SK-N-SH treated with all-trans-retinoic acid at 6 μM for 48 hours (cell line): ENCODE measurements around the gene LRRC10.
A peak's percentile ranks its signal among the peaks of the same experiment; 100 is the strongest.

Experiments used
- ATAC-seq: fragments of 200-7000 bp; cut with Tn5 transposase; 3 replicates; pipeline ENCODE4 v1.9.1; 2020; ENCODE audit warnings: mild to moderate bottlenecking, moderate library complexity
- BACH2 ChIP-seq: fragments of 250-450 bp; sonication (Bioruptor Pico); IDR thresholded peaks from 2 replicates; pipeline ENCODE4 v1.9.0; 2021; ENCODE audit warnings: mild to moderate bottlenecking, borderline replicate concordance
- CSDC2 ChIP-seq: fragments of 250-450 bp; sonication (Bioruptor Pico); IDR thresholded peaks from 2 replicates; pipeline ENCODE4 v1.5.0; 2020; ENCODE audit warnings: mild to moderate bottlenecking, moderate library complexity
- GLIS3 ChIP-seq: fragments of 250-450 bp; sonication (Bioruptor Pico); IDR thresholded peaks from 2 replicates; pipeline ENCODE4 v1.5.0; 2020; ENCODE audit warnings: mild to moderate bottlenecking, moderate library complexity
- ISL1 ChIP-seq: fragments of 250-450 bp; sonication (Bioruptor Pico); IDR thresholded peaks from 2 replicates; pipeline ENCODE4 v2.1.2; 2022; ENCODE audit warnings: mild to moderate bottlenecking, moderate library complexity
- OSR1 ChIP-seq: fragments of 250-450 bp; sonication (Bioruptor Pico); IDR thresholded peaks from 2 replicates; pipeline ENCODE4 v1.8.0; 2022; ENCODE audit warnings: moderate library complexity, mild to moderate bottlenecking, inconsistent platforms
- POU6F1 ChIP-seq: fragments of 250-450 bp; sonication (Bioruptor Pico); IDR thresholded peaks from 2 replicates; pipeline ENCODE4 v1.8.0; 2021; ENCODE audit warnings: low read depth, mild to moderate bottlenecking, moderate library complexity, borderline replicate concordance
- PPARA ChIP-seq: fragments of 250-450 bp; sonication (Bioruptor Pico); IDR thresholded peaks from 2 replicates; pipeline ENCODE4 v1.5.0; 2020; ENCODE audit warnings: mild to moderate bottlenecking, borderline replicate concordance
- RARB ChIP-seq: fragments of 250-450 bp; sonication (Bioruptor Pico); IDR thresholded peaks from 2 replicates; pipeline ENCODE4 v1.8.0; 2021; ENCODE audit warnings: mild to moderate bottlenecking, moderate library complexity
- SNAI2 ChIP-seq: fragments of 250-450 bp; sonication (Bioruptor Pico); IDR thresholded peaks from 2 replicates; pipeline ENCODE4 v1.5.0; 2020; ENCODE audit warnings: mild to moderate bottlenecking, moderate library complexity
- TCF4 ChIP-seq: fragments of 250-450 bp; sonication (Bioruptor Pico); IDR thresholded peaks from 2 replicates; pipeline ENCODE4 v1.8.0; 2021; ENCODE audit warnings: mild to moderate bottlenecking, moderate library complexity, borderline replicate concordance
- TOX ChIP-seq: fragments of 250-450 bp; sonication (Bioruptor Pico); IDR thresholded peaks from 2 replicates; pipeline ENCODE4 v1.8.0; 2021; ENCODE audit warnings: mild to moderate bottlenecking, moderate library complexity, borderline replicate concordance
- TSHZ2 ChIP-seq: fragments of 250-450 bp; sonication (Bioruptor Pico); IDR thresholded peaks from 2 replicates; pipeline ENCODE4 v1.5.0; 2020; ENCODE audit warnings: mild to moderate bottlenecking, moderate library complexity
- ZC3H10 ChIP-seq: fragments of 250-450 bp; sonication (Bioruptor Pico); IDR thresholded peaks from 2 replicates; pipeline ENCODE4 v1.5.1; 2021; ENCODE audit warnings: mild to moderate bottlenecking, moderate library complexity
- ZFP3 ChIP-seq: fragments of 250-450 bp; sonication (Bioruptor Pico); IDR thresholded peaks from 2 replicates; pipeline ENCODE4 v1.5.0; 2020; ENCODE audit warnings: mild to moderate bottlenecking, moderate library complexity
- ZFP30 ChIP-seq: fragments of 450-650 bp; formaldehyde crosslinking; IDR thresholded peaks from 2 replicates; pipeline ENCODE4 v1.5.0; 2022; ENCODE audit warnings: mild to moderate bottlenecking, moderate library complexity
- ZNF565 ChIP-seq: fragments of 450-650 bp; formaldehyde crosslinking; conservative IDR thresholded peaks from 2 replicates; pipeline ENCODE4 v1.5.0; 2020; ENCODE audit warnings: low read depth, mild to moderate bottlenecking, moderate library complexity
- ZNF8 ChIP-seq: fragments of 450-650 bp; formaldehyde crosslinking; IDR thresholded peaks from 2 replicates; pipeline ENCODE4 v1.5.0; 2020; ENCODE audit warnings: mild to moderate bottlenecking, moderate library complexity
- TF ChIP-seq, protein P1 (sequence below): fragments of 250-450 bp; sonication (Bioruptor Pico); IDR thresholded peaks from 2 replicates; pipeline ENCODE4 v1.5.1; 2021; ENCODE audit warnings: mild to moderate bottlenecking, moderate library complexity
- TF ChIP-seq, protein P2 (sequence below): fragments of 250-450 bp; sonication (Bioruptor Pico); IDR thresholded peaks from 2 replicates; pipeline ENCODE4 v1.8.0; 2020; ENCODE audit warnings: mild to moderate bottlenecking, moderate library complexity, borderline replicate concordance
- TF ChIP-seq, protein P3 (sequence below): fragments of 250-450 bp; sonication (Bioruptor Pico); IDR thresholded peaks from 2 replicates; pipeline ENCODE4 v1.5.1; 2020; ENCODE audit warnings: low read depth, mild to moderate bottlenecking, moderate library complexity

LRRC10 gene

GRCh38 chr12:69627501-69627900, 16.8 kb upstream of the LRRC10 start (continued):
- TF ChIP-seq POU6F1 (CRISPR knock-in tag): no peak
- TF ChIP-seq TOX (CRISPR knock-in tag): no peak
- TF ChIP-seq, protein P1, sequence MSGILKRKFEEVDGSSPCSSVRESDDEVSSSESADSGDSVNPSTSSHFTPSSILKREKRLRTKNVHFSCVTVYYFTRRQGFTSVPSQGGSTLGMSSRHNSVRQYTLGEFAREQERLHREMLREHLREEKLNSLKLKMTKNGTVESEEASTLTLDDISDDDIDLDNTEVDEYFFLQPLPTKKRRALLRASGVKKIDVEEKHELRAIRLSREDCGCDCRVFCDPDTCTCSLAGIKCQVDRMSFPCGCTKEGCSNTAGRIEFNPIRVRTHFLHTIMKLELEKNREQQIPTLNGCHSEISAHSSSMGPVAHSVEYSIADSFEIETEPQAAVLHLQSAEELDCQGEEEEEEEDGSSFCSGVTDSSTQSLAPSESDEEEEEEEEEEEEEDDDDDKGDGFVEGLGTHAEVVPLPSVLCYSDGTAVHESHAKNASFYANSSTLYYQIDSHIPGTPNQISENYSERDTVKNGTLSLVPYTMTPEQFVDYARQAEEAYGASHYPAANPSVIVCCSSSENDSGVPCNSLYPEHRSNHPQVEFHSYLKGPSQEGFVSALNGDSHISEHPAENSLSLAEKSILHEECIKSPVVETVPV (CRISPR knock-in tag): no peak
- no peak for TF ChIP-seq ISL1 (CRISPR knock-in tag)
- TF ChIP-seq GLIS3: no peak
- no peak for TF ChIP-seq SNAI2
- TF ChIP-seq, protein P2, sequence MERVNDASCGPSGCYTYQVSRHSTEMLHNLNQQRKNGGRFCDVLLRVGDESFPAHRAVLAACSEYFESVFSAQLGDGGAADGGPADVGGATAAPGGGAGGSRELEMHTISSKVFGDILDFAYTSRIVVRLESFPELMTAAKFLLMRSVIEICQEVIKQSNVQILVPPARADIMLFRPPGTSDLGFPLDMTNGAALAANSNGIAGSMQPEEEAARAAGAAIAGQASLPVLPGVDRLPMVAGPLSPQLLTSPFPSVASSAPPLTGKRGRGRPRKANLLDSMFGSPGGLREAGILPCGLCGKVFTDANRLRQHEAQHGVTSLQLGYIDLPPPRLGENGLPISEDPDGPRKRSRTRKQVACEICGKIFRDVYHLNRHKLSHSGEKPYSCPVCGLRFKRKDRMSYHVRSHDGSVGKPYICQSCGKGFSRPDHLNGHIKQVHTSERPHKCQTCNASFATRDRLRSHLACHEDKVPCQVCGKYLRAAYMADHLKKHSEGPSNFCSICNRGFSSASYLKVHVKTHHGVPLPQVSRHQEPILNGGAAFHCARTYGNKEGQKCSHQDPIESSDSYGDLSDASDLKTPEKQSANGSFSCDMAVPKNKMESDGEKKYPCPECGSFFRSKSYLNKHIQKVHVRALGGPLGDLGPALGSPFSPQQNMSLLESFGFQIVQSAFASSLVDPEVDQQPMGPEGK: no peak
- no peak for TF ChIP-seq ZFP30
- no peak for TF ChIP-seq PPARA (CRISPR knock-in tag)

GRCh38 chr12:69623970-69624369, 13.3 kb upstream of the LRRC10 start:
- TF ChIP-seq CSDC2 (CRISPR knock-in tag): no peak
- no peak for TF ChIP-seq BACH2 (CRISPR knock-in tag)
- 0 out of 2 replicates have a peak, but pooled peaks have one; percentile 35 for TF ChIP-seq SNAI2
- peak; percentile 76; the same call in 1 of the 2 replicates for TF ChIP-seq TCF4 (CRISPR knock-in tag)
- ATAC-seq: peak; percentile 30; the same call in 1 of the 3 replicates

- TF ChIP-seq ZNF8 (no peak), ZFP3 (no peak), PPARA (CRISPR knock-in tag) (no peak), TSHZ2 (CRISPR knock-in tag) (no peak), CSDC2 (CRISPR knock-in tag) (no peak), TOX (CRISPR knock-in tag) (no peak), ZC3H10 (no peak), ZNF565 (CRISPR knock-in tag) (no peak), POU6F1 (CRISPR knock-in tag) (no peak), GLIS3 (no peak), OSR1 (CRISPR knock-in tag) (no peak), SNAI2 (no peak), RARB (CRISPR knock-in tag) (no peak)
- TF ChIP-seq, protein P2: no peak
- TF ChIP-seq, protein P1 (CRISPR knock-in tag): no peak
- TF ChIP-seq, protein P3, sequence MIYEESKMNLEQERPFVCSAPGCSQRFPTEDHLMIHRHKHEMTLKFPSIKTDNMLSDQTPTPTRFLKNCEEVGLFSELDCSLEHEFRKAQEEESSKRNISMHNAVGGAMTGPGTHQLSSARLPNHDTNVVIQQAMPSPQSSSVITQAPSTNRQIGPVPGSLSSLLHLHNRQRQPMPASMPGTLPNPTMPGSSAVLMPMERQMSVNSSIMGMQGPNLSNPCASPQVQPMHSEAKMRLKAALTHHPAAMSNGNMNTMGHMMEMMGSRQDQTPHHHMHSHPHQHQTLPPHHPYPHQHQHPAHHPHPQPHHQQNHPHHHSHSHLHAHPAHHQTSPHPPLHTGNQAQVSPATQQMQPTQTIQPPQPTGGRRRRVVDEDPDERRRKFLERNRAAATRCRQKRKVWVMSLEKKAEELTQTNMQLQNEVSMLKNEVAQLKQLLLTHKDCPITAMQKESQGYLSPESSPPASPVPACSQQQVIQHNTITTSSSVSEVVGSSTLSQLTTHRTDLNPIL: no peak
- ATAC-seq: no peak
These were observed 10.8 kb upstream of the LRRC10 start for GRCh38 chr12:69621551-69621950.
